Neural cell (in vitro differentiated cells): Measurements from ENCODE around the gene SERPINE2. TPM values are rescaled to one million over a fixed set of nuclear protein-coding genes. Genes with fewer than 3 reads are reported as not detected.

Source experiments
- H2AFZ ChIP-seq: fragments of 200-600, 300-800 bp; sonication (generic), shearing (Covaris generic); 2 replicates; pipeline ENCODE4 v1.6.0; 2014; ENCODE audit warnings: low read depth, mild to moderate bottlenecking, antibody characterized with exemption, low read length, moderate library complexity
- H3F3A ChIP-seq: fragments of 200-600 bp; shearing (Covaris generic); 2 replicates; pipeline ENCODE4 v1.6.1; 2016; ENCODE audit warnings: mild to moderate bottlenecking, moderate library complexity, mixed read lengths, antibody characterized with exemption, low read length; ENCODE audit not compliant: insufficient read depth, poor library complexity, severe bottlenecking
- H3K27ac ChIP-seq: fragments of 200-600, 300-800 bp; sonication (generic), shearing (Covaris generic); 2 replicates; pipeline ENCODE4 v1.5.1; 2014; ENCODE audit warnings: mild to moderate bottlenecking, low read length, moderate library complexity
- H3K27me3 ChIP-seq: fragments of 300-800, 200-600 bp; sonication (generic), shearing (Covaris generic); 2 replicates; pipeline ENCODE4 v1.6.0; 2014; ENCODE audit warnings: mild to moderate bottlenecking, low read depth, low read length, moderate library complexity; ENCODE audit not compliant: insufficient read depth
- H3K36me3 ChIP-seq: fragments of 300-800, 200-600 bp; sonication (generic), shearing (Covaris generic); 2 replicates; pipeline ENCODE4 v1.5.1; 2014; ENCODE audit warnings: mild to moderate bottlenecking, antibody characterized with exemption, low read length, moderate library complexity; ENCODE audit not compliant: insufficient read depth
- H3K4me2 ChIP-seq: fragments of 300-800, 200-600 bp; sonication (generic), shearing (Covaris generic); 2 replicates; pipeline ENCODE4 v1.6.0; 2014; ENCODE audit warnings: mild to moderate bottlenecking, low read length
- H3K4me3 ChIP-seq: fragments of 300-800, 200-600 bp; sonication (generic), shearing (Covaris generic); 2 replicates; pipeline ENCODE4 v1.5.1; 2014; ENCODE audit warnings: mild to moderate bottlenecking, low read length, moderate library complexity
- H3K79me2 ChIP-seq: fragments of 200-600 bp; shearing (Covaris generic); replicated peaks from 2 replicates; pipeline ENCODE4 v1.6.0; 2014; ENCODE audit warnings: mild to moderate bottlenecking, low read length, moderate library complexity; ENCODE audit not compliant: insufficient read depth
- H3K9ac ChIP-seq: fragments of 300-800, 200-600 bp; sonication (generic), shearing (Covaris generic); 2 replicates; pipeline ENCODE4 v1.6.1; 2016; ENCODE audit warnings: mild to moderate bottlenecking, low read length, mixed read lengths
- H3K9me2 ChIP-seq: fragments of 200-600 bp; shearing (Covaris generic); 2 replicates; pipeline ENCODE4 v1.6.1; 2016; ENCODE audit warnings: mild to moderate bottlenecking, low read length, mixed read lengths; ENCODE audit not compliant: insufficient read depth
- H3K9me3 ChIP-seq: fragments of 200-600, 300-800 bp; sonication (generic), shearing (Covaris generic); 2 replicates; pipeline ENCODE4 v1.6.1; 2016; ENCODE audit warnings: mild to moderate bottlenecking, mixed run types, low read length, moderate library complexity, mixed read lengths
- H4K20me1 ChIP-seq: fragments of 200-600 bp; shearing (Covaris generic); 2 replicates; pipeline ENCODE4 v1.6.1; 2016; ENCODE audit warnings: mild to moderate bottlenecking, mixed run types; ENCODE audit not compliant: insufficient read depth
- CTCF ChIP-seq: fragments of 450-650 bp; IDR thresholded peaks from 2 replicates; pipeline ENCODE4 v1.5.1; 2014; ENCODE audit warnings: antibody characterized with exemption, mild to moderate bottlenecking, moderate library complexity; ENCODE audit not compliant: poor library complexity, severe bottlenecking
- EP300 ChIP-seq: fragments of 450-650 bp; conservative IDR thresholded peaks from 2 replicates; pipeline ENCODE4 v1.6.1; 2014; ENCODE audit warnings: antibody characterized with exemption, mild to moderate bottlenecking, moderate library complexity; ENCODE audit not compliant: poor library complexity, severe bottlenecking
- EZH2 ChIP-seq: fragments of 200-600, 300-800 bp; shearing (Covaris generic), sonication (generic); IDR thresholded peaks from 2 replicates; pipeline ENCODE4 v1.6.1; 2014; ENCODE audit warnings: antibody characterized with exemption, low read length, borderline replicate concordance, mild to moderate bottlenecking; ENCODE audit not compliant: insufficient read depth, poor library complexity, severe bottlenecking
- MXI1 ChIP-seq: fragments of 450-650 bp; conservative IDR thresholded peaks from 2 replicates; pipeline ENCODE4 v1.6.1; 2014; ENCODE audit warnings: antibody characterized with exemption, mild to moderate bottlenecking; ENCODE audit not compliant: poor library complexity, severe bottlenecking
- POLR2AphosphoS5 ChIP-seq: IDR thresholded peaks from 2 replicates; pipeline ENCODE4 v1.6.1; 2012
- RAD21 ChIP-seq: fragments of 450-650 bp; conservative IDR thresholded peaks from 2 replicates; pipeline ENCODE4 v1.6.1; 2014; ENCODE audit warnings: antibody characterized with exemption, mild to moderate bottlenecking, moderate library complexity
- REST ChIP-seq: IDR thresholded peaks from 2 replicates; pipeline ENCODE4 v1.6.1; 2012; ENCODE audit warnings: borderline replicate concordance
- SMC3 ChIP-seq: fragments of 450-650 bp; conservative IDR thresholded peaks from 2 replicates; pipeline ENCODE4 v1.6.1; 2014; ENCODE audit warnings: antibody characterized with exemption, mild to moderate bottlenecking, moderate library complexity; ENCODE audit not compliant: poor library complexity
- TAF1 ChIP-seq: IDR thresholded peaks from 2 replicates; pipeline ENCODE4 v1.6.1; 2012; ENCODE audit warnings: low read depth
- polyA plus RNA-seq: library from polyadenylated mRNA; depleted of rRNA; stranded (reverse); fragments of >200 nt; gene quantifications from 2 replicates; pipeline ENCODE4 v1.2.3, GENCODE V29; 2014

SERPINE2 gene
- polyA plus RNA-seq, 1 donor from 2014 or later: 38.5 TPM

GRCh38 chr2:224046752-224047151 lies 7.7 kb upstream of the SERPINE2 start:
- no peak overlapping the region for H3K27ac ChIP-seq
- H3F3A ChIP-seq: no peaks in the 10 kb centered on the region
- H4K20me1 ChIP-seq: no peaks in the 10 kb centered on the region
- H3K4me3 ChIP-seq: no peak overlapping the region
- no peak overlapping the region for H2AFZ ChIP-seq
- H3K9me2 ChIP-seq: no peaks in the 10 kb centered on the region
- no peaks in the 10 kb centered on the region for H3K9me3 ChIP-seq
- H3K9ac ChIP-seq: no peak overlapping the region
- H3K27me3 ChIP-seq: no peaks in the 10 kb centered on the region
- H3K36me3 ChIP-seq: no peaks in the 10 kb centered on the region
- TF ChIP-seq REST: no peak
- no peak for TF ChIP-seq POLR2AphosphoS5
- no peak for TF ChIP-seq TAF1
- no peak for TF ChIP-seq CTCF
- TF ChIP-seq EZH2: no peak
- no peak for TF ChIP-seq RAD21
- no peak for TF ChIP-seq EP300
- TF ChIP-seq MXI1: no peak
- TF ChIP-seq SMC3: no peak
- H3K4me2 ChIP-seq: no peak overlapping the region
- H3K79me2 ChIP-seq: no peaks in the 10 kb centered on the region

GRCh38 chr2:224042191-224042696 lies 3.2 kb upstream of the SERPINE2 start:
- H3F3A ChIP-seq: peaks cover 9% of the 10 kb centered on the region
- H3K4me3 ChIP-seq: no peak overlapping the region
- no peaks in the 10 kb centered on the region for H3K9me2 ChIP-seq
- no peak overlapping the region for H3K27ac ChIP-seq
- H3K9ac ChIP-seq: no peak overlapping the region
- no peaks in the 10 kb centered on the region for H3K27me3 ChIP-seq
- no peaks in the 10 kb centered on the region for H4K20me1 ChIP-seq
- H2AFZ ChIP-seq: no peak overlapping the region
- no peaks in the 10 kb centered on the region for H3K79me2 ChIP-seq
- H3K9me3 ChIP-seq: no peaks in the 10 kb centered on the region
- H3K36me3 ChIP-seq: no peaks in the 10 kb centered on the region
- TF ChIP-seq MXI1 (no peak), SMC3 (no peak), POLR2AphosphoS5 (no peak), EZH2 (no peak), TAF1 (no peak), REST (no peak)
- H3K4me2 ChIP-seq: no peak overlapping the region
